ENCODE data around the gene ZC3H7B. TPM values are rescaled to one million over a fixed set of nuclear protein-coding genes. Genes with fewer than 3 reads are reported as not detected.

Gene ZC3H7B
- total RNA-seq, 1 donor from 2014 or later, result 83.4 TPM

GRCh38 chr22:41300661-41301060, 664 bp upstream of the ZC3H7B start:
- TF ChIP-seq CTCF (IDR thresholded peaks at IDR 0.05; ENCODE audit: unreplicated experiment), result no peak
- Mint-ChIP-seq H3K4me3 (ENCODE audit: low read depth) (peak overlapping the region; percentile 67), H3K27ac (peak overlapping the region; percentile 14), H3K9me3 (ENCODE audit: low read depth) (no peaks in the 10 kb centered on the region), H3K27me3 (no peaks in the 10 kb centered on the region), H3K4me1 (ENCODE audit: low read depth) (peaks cover 20% of the 10 kb centered on the region), H3K36me3 (ENCODE audit: insufficient read depth) (no peaks in the 10 kb centered on the region)
- DNase-seq (ENCODE audit: low spot score, unreplicated experiment), result no peak

GRCh38 chr22:41302021-41302767, 869 bp downstream of the ZC3H7B start:
- H3K4me3 Mint-ChIP-seq (ENCODE audit: low read depth), result peak overlapping the region; percentile 82
- H3K27ac Mint-ChIP-seq, result peak overlapping the region; percentile 94
- TF ChIP-seq CTCF (IDR thresholded peaks at IDR 0.05; ENCODE audit: unreplicated experiment), result no peak
- H3K9me3 Mint-ChIP-seq (ENCODE audit: low read depth), result no peaks in the 10 kb centered on the region
- no peaks in the 10 kb centered on the region for H3K27me3 Mint-ChIP-seq
- no peaks in the 10 kb centered on the region for H3K36me3 Mint-ChIP-seq (ENCODE audit: insufficient read depth)
- peaks cover 20% of the 10 kb centered on the region for H3K4me1 Mint-ChIP-seq (ENCODE audit: low read depth)
- DNase-seq (ENCODE audit: low spot score, unreplicated experiment), result peak; percentile 50

GRCh38 chr22:41302811-41303210, 1.5 kb downstream of the ZC3H7B start:
- no peak for DNase-seq (ENCODE audit: low spot score, unreplicated experiment)
- peaks cover 20% of the 10 kb centered on the region for H3K4me1 Mint-ChIP-seq (ENCODE audit: low read depth)
- peak overlapping the region; percentile 94 for H3K27ac Mint-ChIP-seq
- TF ChIP-seq CTCF (IDR thresholded peaks at IDR 0.05; ENCODE audit: unreplicated experiment), result no peak
- no peaks in the 10 kb centered on the region for H3K36me3 Mint-ChIP-seq (ENCODE audit: insufficient read depth)
- H3K27me3 Mint-ChIP-seq, result no peaks in the 10 kb centered on the region
- peak overlapping the region; percentile 82 for H3K4me3 Mint-ChIP-seq (ENCODE audit: low read depth)
- no peaks in the 10 kb centered on the region for H3K9me3 Mint-ChIP-seq (ENCODE audit: low read depth)

- no peak for DNase-seq (ENCODE audit: low spot score, unreplicated experiment)
- H3K27ac Mint-ChIP-seq, result peak overlapping the region; percentile 16
- peaks cover 5% of the 10 kb centered on the region for H3K36me3 Mint-ChIP-seq (ENCODE audit: insufficient read depth)
- H3K4me3 Mint-ChIP-seq (ENCODE audit: low read depth), result no peak overlapping the region
- no peak for TF ChIP-seq CTCF (IDR thresholded peaks at IDR 0.05; ENCODE audit: unreplicated experiment)
- peaks cover 19% of the 10 kb centered on the region for H3K4me1 Mint-ChIP-seq (ENCODE audit: low read depth)
- H3K27me3 Mint-ChIP-seq, result no peaks in the 10 kb centered on the region
- H3K9me3 Mint-ChIP-seq (ENCODE audit: low read depth), result no peaks in the 10 kb centered on the region
Measured at GRCh38 chr22:41305646-41306045, 4.3 kb downstream of the ZC3H7B start.

- Mint-ChIP-seq H3K4me3 (ENCODE audit: low read depth) (no peak overlapping the region), H3K27ac (no peak overlapping the region), H3K4me1 (ENCODE audit: low read depth) (peaks cover 10% of the 10 kb centered on the region), H3K36me3 (ENCODE audit: insufficient read depth) (peaks cover 7% of the 10 kb centered on the region), H3K9me3 (ENCODE audit: low read depth) (no peaks in the 10 kb centered on the region), H3K27me3 (no peaks in the 10 kb centered on the region)
- TF ChIP-seq CTCF (IDR thresholded peaks at IDR 0.05; ENCODE audit: unreplicated experiment), result no peak
- no peak for DNase-seq (ENCODE audit: low spot score, unreplicated experiment)
Measured at GRCh38 chr22:41308054-41308453, 6.7 kb downstream of the ZC3H7B start.
